ENCODE data around the gene FNDC10.

FNDC10 gene

DNA sequence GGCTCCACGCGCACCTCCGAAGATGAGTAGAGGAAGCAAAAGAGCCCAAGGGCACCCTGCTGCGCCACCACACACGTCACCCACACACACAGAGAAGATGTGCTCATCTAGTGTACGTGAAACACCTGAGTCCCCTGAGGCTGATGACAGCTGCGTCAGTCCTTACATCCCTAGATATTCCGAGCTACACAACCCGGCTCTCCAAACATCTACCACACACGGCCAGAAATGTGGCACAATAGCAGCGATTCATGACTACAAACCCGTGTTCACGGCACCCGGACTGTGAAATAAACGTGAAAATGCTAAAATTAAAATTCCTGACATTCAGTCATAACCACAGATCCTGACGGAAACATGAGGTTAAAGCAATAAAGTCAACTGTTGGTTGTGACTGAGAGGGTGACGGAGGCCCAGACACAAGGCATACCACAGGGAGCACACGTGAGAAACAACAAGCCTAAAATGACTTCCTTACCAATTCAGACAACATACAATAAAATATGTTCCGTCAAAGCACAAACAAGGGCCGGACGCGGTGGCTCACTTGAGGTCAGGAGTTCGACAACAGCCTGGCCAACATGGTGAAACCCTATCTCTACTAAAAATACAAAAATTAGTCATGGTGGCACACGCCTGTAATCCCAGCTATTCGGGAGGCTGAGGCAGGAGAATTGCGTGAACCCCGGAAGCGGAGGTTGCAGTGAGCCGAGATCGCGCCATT lies 32.6 kb downstream of the FNDC10 start:
- no peak for DNase-seq (ENCODE audit: low read depth)
- H3K4me3 ChIP-seq (ENCODE audit: low read depth, low read length) = no peak overlapping the region
- TF ChIP-seq POLR2A (IDR thresholded peaks at IDR 0.05; ENCODE audit: extremely low read depth, insufficient read length) (no peak), MAX (IDR thresholded peaks at IDR 0.05; ENCODE audit: low read depth, low read length) (no peak), MYC (IDR thresholded peaks at IDR 0.05; ENCODE audit: low read depth, low read length) (no peak)
- TF ChIP-seq, protein P1, sequence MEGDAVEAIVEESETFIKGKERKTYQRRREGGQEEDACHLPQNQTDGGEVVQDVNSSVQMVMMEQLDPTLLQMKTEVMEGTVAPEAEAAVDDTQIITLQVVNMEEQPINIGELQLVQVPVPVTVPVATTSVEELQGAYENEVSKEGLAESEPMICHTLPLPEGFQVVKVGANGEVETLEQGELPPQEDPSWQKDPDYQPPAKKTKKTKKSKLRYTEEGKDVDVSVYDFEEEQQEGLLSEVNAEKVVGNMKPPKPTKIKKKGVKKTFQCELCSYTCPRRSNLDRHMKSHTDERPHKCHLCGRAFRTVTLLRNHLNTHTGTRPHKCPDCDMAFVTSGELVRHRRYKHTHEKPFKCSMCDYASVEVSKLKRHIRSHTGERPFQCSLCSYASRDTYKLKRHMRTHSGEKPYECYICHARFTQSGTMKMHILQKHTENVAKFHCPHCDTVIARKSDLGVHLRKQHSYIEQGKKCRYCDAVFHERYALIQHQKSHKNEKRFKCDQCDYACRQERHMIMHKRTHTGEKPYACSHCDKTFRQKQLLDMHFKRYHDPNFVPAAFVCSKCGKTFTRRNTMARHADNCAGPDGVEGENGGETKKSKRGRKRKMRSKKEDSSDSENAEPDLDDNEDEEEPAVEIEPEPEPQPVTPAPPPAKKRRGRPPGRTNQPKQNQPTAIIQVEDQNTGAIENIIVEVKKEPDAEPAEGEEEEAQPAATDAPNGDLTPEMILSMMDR (IDR thresholded peaks at IDR 0.05; ENCODE audit: low read depth, low read length) = no peak

DNA sequence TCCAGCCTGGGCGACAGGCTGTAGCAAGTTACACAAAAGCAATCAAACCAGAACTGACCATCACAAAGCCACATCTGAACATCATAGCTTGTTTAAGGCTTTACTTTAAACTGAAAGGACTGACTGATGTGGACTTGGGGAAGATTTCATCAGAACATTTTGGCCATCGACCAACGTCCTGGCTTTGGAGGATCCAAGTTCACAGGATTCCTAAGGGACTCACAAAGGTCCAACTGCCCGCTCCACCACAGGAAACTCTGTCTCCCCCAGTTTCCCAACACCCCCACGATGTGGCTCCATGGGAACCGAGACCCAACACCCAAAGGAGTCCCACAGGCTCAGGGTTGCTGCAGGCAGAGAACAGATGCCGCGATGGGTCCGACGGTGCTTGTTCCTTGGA lies 34.6 kb downstream of the FNDC10 start:
- no peak overlapping the region for H3K4me3 ChIP-seq (ENCODE audit: low read depth, low read length)
- no peak for DNase-seq (ENCODE audit: low read depth)
- TF ChIP-seq MYC (IDR thresholded peaks at IDR 0.05; ENCODE audit: low read depth, low read length) (no peak), POLR2A (IDR thresholded peaks at IDR 0.05; ENCODE audit: extremely low read depth, insufficient read length) (no peak), MAX (IDR thresholded peaks at IDR 0.05; ENCODE audit: low read depth, low read length) (no peak)
- TF ChIP-seq, protein P1 (IDR thresholded peaks at IDR 0.05; ENCODE audit: low read depth, low read length) = no peak

GRCh38 chr1:1564268-1564667 lies 35.7 kb downstream of the FNDC10 start:
- TF ChIP-seq MYC (IDR thresholded peaks at IDR 0.05; ENCODE audit: low read depth, low read length) = no peak
- no peak for TF ChIP-seq POLR2A (IDR thresholded peaks at IDR 0.05; ENCODE audit: extremely low read depth, insufficient read length)
- TF ChIP-seq MAX (IDR thresholded peaks at IDR 0.05; ENCODE audit: low read depth, low read length) = no peak
- TF ChIP-seq, protein P1 (IDR thresholded peaks at IDR 0.05; ENCODE audit: low read depth, low read length) = no peak
- no peak overlapping the region for H3K4me3 ChIP-seq (ENCODE audit: low read depth, low read length)
- DNase-seq (ENCODE audit: low read depth) = no peak

- TF ChIP-seq POLR2A (IDR thresholded peaks at IDR 0.05; ENCODE audit: extremely low read depth, insufficient read length) (no peak), MYC (IDR thresholded peaks at IDR 0.05; ENCODE audit: low read depth, low read length) (no peak), MAX (IDR thresholded peaks at IDR 0.05; ENCODE audit: low read depth, low read length) (no peak)
- TF ChIP-seq, protein P1 (IDR thresholded peaks at IDR 0.05; ENCODE audit: low read depth, low read length) = no peak
- H3K4me3 ChIP-seq (ENCODE audit: low read depth, low read length) = no peak overlapping the region
- no peak for DNase-seq (ENCODE audit: low read depth)
These were observed 36.2 kb downstream of the FNDC10 start for GRCh38 chr1:1563688-1564087.

GRCh38 chr1:1562556-1563195 lies 37.3 kb downstream of the FNDC10 start:
- TF ChIP-seq MAX (IDR thresholded peaks at IDR 0.05; ENCODE audit: low read depth, low read length) = no peak
- no peak for TF ChIP-seq POLR2A (IDR thresholded peaks at IDR 0.05; ENCODE audit: extremely low read depth, insufficient read length)
- TF ChIP-seq, protein P1 (IDR thresholded peaks at IDR 0.05; ENCODE audit: low read depth, low read length) = no peak
- TF ChIP-seq MYC (IDR thresholded peaks at IDR 0.05; ENCODE audit: low read depth, low read length) = no peak
- DNase-seq (ENCODE audit: low read depth) = no peak
- H3K4me3 ChIP-seq (ENCODE audit: low read depth, low read length) = no peak overlapping the region

Measured in NB4 (cell line).